ENCODE measurements around the gene RIMBP2.

Gene RIMBP2

GRCh38 chr12:130608132-130608531, 108.0 kb downstream of the RIMBP2 start:
- H3K9me3 ChIP-seq (ENCODE audit: insufficient read depth, low read length, severe bottlenecking) = no peaks in the 10 kb centered on the region
- no peak for ATAC-seq (ENCODE audit: insufficient read depth, low read depth)

GRCh38 chr12:130606231-130606630, 109.9 kb downstream of the RIMBP2 start:
- Histone ChIP-seq H2AFZ (ENCODE audit: low read depth, low read length) (no peak overlapping the region), H3K4me2 (ENCODE audit: insufficient read depth, low read length) (no peak overlapping the region), H3K4me1 (ENCODE audit: insufficient read depth, low read length) (no peaks in the 10 kb centered on the region), H3K4me3 (ENCODE audit: low read depth in 1 of 2, low read length in 2 of 2) (no peak overlapping the region), H3K79me2 (ENCODE audit: insufficient read depth, low read length) (no peaks in the 10 kb centered on the region), H3K27ac (ENCODE audit: low read length) (no peak overlapping the region), H3K36me3 (ENCODE audit: insufficient read depth, low read length) (no peaks in the 10 kb centered on the region), H4K20me1 (ENCODE audit: insufficient read depth, low read length) (no peaks in the 10 kb centered on the region), H3K9me3 (ENCODE audit: insufficient read depth, low read length, severe bottlenecking) (no peaks in the 10 kb centered on the region), H3K27me3 (ENCODE audit: insufficient read depth, low read length, poor library complexity) (no peaks in the 10 kb centered on the region), H3K9ac (ENCODE audit: low read depth, low read length) (no peak overlapping the region)
- ATAC-seq (ENCODE audit: insufficient read depth, low read depth) (no peak), DNase-seq (no peak)
- TF ChIP-seq CTCF (IDR thresholded peaks at IDR 0.05; ENCODE audit: borderline replicate concordance, extremely low read depth, low read length, poor library complexity, severe bottlenecking) (no peak), EZH2 (IDR thresholded peaks at IDR 0.05; ENCODE audit: borderline replicate concordance, low read depth, low read length, severe bottlenecking) (no peak)

More at GRCh38 chr12:130608132-130608531, 108.0 kb downstream of the RIMBP2 start:
- H3K4me3 ChIP-seq (ENCODE audit: low read depth in 1 of 2, low read length in 2 of 2) = no peak overlapping the region
- H2AFZ ChIP-seq (ENCODE audit: low read depth, low read length) = no peak overlapping the region
- H3K27ac ChIP-seq (ENCODE audit: low read length) = no peak overlapping the region
- no peak overlapping the region for H3K9ac ChIP-seq (ENCODE audit: low read depth, low read length)
- no peak overlapping the region for H3K4me2 ChIP-seq (ENCODE audit: insufficient read depth, low read length)
- DNase-seq = no peak
- H3K27me3 ChIP-seq (ENCODE audit: insufficient read depth, low read length, poor library complexity) = no peaks in the 10 kb centered on the region
- no peaks in the 10 kb centered on the region for H3K79me2 ChIP-seq (ENCODE audit: insufficient read depth, low read length)
- TF ChIP-seq CTCF (IDR thresholded peaks at IDR 0.05; ENCODE audit: borderline replicate concordance, extremely low read depth, low read length, poor library complexity, severe bottlenecking) (no peak), EZH2 (IDR thresholded peaks at IDR 0.05; ENCODE audit: borderline replicate concordance, low read depth, low read length, severe bottlenecking) (no peak)
- no peaks in the 10 kb centered on the region for H4K20me1 ChIP-seq (ENCODE audit: insufficient read depth, low read length)
- H3K4me1 ChIP-seq (ENCODE audit: insufficient read depth, low read length) = no peaks in the 10 kb centered on the region
- H3K36me3 ChIP-seq (ENCODE audit: insufficient read depth, low read length) = no peaks in the 10 kb centered on the region

GRCh38 chr12:130603396-130603965, 112.6 kb downstream of the RIMBP2 start:
- Histone ChIP-seq H3K4me3 (ENCODE audit: low read depth in 1 of 2, low read length in 2 of 2) (no peak overlapping the region), H3K79me2 (ENCODE audit: insufficient read depth, low read length) (no peaks in the 10 kb centered on the region), H3K36me3 (ENCODE audit: insufficient read depth, low read length) (no peaks in the 10 kb centered on the region), H3K27me3 (ENCODE audit: insufficient read depth, low read length, poor library complexity) (no peaks in the 10 kb centered on the region), H3K4me2 (ENCODE audit: insufficient read depth, low read length) (no peak overlapping the region), H3K9ac (ENCODE audit: low read depth, low read length) (no peak overlapping the region), H2AFZ (ENCODE audit: low read depth, low read length) (no peak overlapping the region), H3K4me1 (ENCODE audit: insufficient read depth, low read length) (no peaks in the 10 kb centered on the region), H3K9me3 (ENCODE audit: insufficient read depth, low read length, severe bottlenecking) (no peaks in the 10 kb centered on the region), H4K20me1 (ENCODE audit: insufficient read depth, low read length) (no peaks in the 10 kb centered on the region), H3K27ac (ENCODE audit: low read length) (no peak overlapping the region)
- peak; percentile 31; the same call in 1 of the 3 replicates for ATAC-seq (ENCODE audit: insufficient read depth, low read depth)
- no peak for DNase-seq
- TF ChIP-seq CTCF (IDR thresholded peaks at IDR 0.05; ENCODE audit: borderline replicate concordance, extremely low read depth, low read length, poor library complexity, severe bottlenecking) (no peak), EZH2 (IDR thresholded peaks at IDR 0.05; ENCODE audit: borderline replicate concordance, low read depth, low read length, severe bottlenecking) (no peak)
